Neural progenitor cell (in vitro differentiated cells): ENCODE measurements around the gene NAA20. TPM values are rescaled to one million over a fixed set of nuclear protein-coding genes. Genes with fewer than 3 reads are reported as not detected.

Experiments
- DNase-seq: peaks from one replicate; pipeline ENCODE4 v3.0.0-alpha.2; 2016; ENCODE audit warnings: low spot score
- H2AFZ ChIP-seq: fragments of 200-600 bp; sonication (generic); replicated peaks from 2 replicates; pipeline ENCODE4 v1.6.1; 2016; ENCODE audit warnings: antibody characterized with exemption
- H3F3A ChIP-seq: fragments of 200-600 bp; sonication (generic); 2 replicates; pipeline ENCODE4 v1.6.1; 2016; ENCODE audit warnings: antibody characterized with exemption, low read depth
- H3K27ac ChIP-seq: fragments of 200-600 bp; sonication (generic); 2 replicates; pipeline ENCODE4 v1.5.1; 2016; ENCODE audit warnings: mild to moderate bottlenecking
- H3K27me3 ChIP-seq: fragments of 200-600 bp; sonication (generic); 2 replicates; pipeline ENCODE4 v1.6.1; 2016; ENCODE audit warnings: mild to moderate bottlenecking, moderate library complexity
- H3K36me3 ChIP-seq: fragments of 200-600 bp; sonication (generic); 2 replicates; pipeline ENCODE4 v1.5.1; 2016
- H3K4me1 ChIP-seq: fragments of 200-600 bp; sonication (generic); 2 replicates; pipeline ENCODE4 v1.6.1; 2016; ENCODE audit warnings: mixed run types
- H3K4me2 ChIP-seq: fragments of 200-600 bp; sonication (generic); 2 replicates; pipeline ENCODE4 v1.6.1; 2016
- H3K4me3 ChIP-seq: fragments of 200-600 bp; sonication (generic); 2 replicates; pipeline ENCODE4 v1.5.1; 2016
- H3K79me2 ChIP-seq: fragments of 200-600 bp; sonication (generic); 2 replicates; pipeline ENCODE4 v1.6.1; 2016; ENCODE audit warnings: low read depth
- H3K9ac ChIP-seq: fragments of 200-600 bp; sonication (generic); 2 replicates; pipeline ENCODE4 v1.6.1; 2016
- H3K9me3 ChIP-seq: fragments of 200-600 bp; sonication (generic); 2 replicates; pipeline ENCODE4 v1.5.1; 2016; ENCODE audit warnings: low read depth
- H4K20me1 ChIP-seq: fragments of 200-600 bp; sonication (generic); 2 replicates; pipeline ENCODE4 v1.6.1; 2016; ENCODE audit warnings: low read depth
- H3K27ac Mint-ChIP-seq: 3 replicates; pipeline ENCODE4 v1.8.0; 2021; ENCODE audit warnings: mixed read lengths
- H3K27me3 Mint-ChIP-seq: 2 replicates; pipeline ENCODE4 v1.8.0; 2022; ENCODE audit warnings: low read depth, mild to moderate bottlenecking, inconsistent platforms, moderate library complexity, mixed read lengths; ENCODE audit not compliant: insufficient read depth
- H3K36me3 Mint-ChIP-seq: 3 replicates; pipeline ENCODE4 v1.8.0; 2021; ENCODE audit warnings: mixed read lengths
- H3K4me1 Mint-ChIP-seq: 3 replicates; pipeline ENCODE4 v1.8.0; 2021; ENCODE audit warnings: mixed read lengths
- H3K4me3 Mint-ChIP-seq: 3 replicates; pipeline ENCODE4 v1.8.0; 2021; ENCODE audit warnings: mild to moderate bottlenecking, moderate library complexity, mixed read lengths
- H3K9me3 Mint-ChIP-seq: 3 replicates; pipeline ENCODE4 v1.8.0; 2020; ENCODE audit warnings: mixed read lengths
- CTCF ChIP-seq: fragments of 200-600 bp; sonication (generic); IDR thresholded peaks from 2 replicates; pipeline ENCODE4 v1.5.1; 2017; ENCODE audit warnings: antibody characterized with exemption, mild to moderate bottlenecking
- EZH2 ChIP-seq: fragments of 200-600 bp; sonication (generic); IDR thresholded peaks from 2 replicates; pipeline ENCODE4 v1.6.1; 2017; ENCODE audit warnings: antibody characterized with exemption, mild to moderate bottlenecking, moderate library complexity
- EZH2phosphoT487 ChIP-seq: fragments of 200-600 bp; sonication (generic); IDR thresholded peaks from 2 replicates; pipeline ENCODE4 v1.6.1; 2017; ENCODE audit warnings: antibody characterized with exemption
- total RNA-seq: library from RNA; depleted of rRNA; stranded (reverse); fragments of >200 nt; gene quantifications from 2 replicates; pipeline ENCODE4 v1.2.3, GENCODE V29; 2015; ENCODE audit warnings: low replicate concordance

The NAA20 gene
- total RNA-seq, 1 donor from 2014 or later, result 39.9 TPM

GRCh38 chr20:19993958-19994669, 23.0 kb upstream of the NAA20 start:
- TF ChIP-seq EZH2, result no peak
- no peak for TF ChIP-seq EZH2phosphoT487
- TF ChIP-seq CTCF, result no peak
- Histone ChIP-seq H3K4me1 (peaks cover 9% of the 10 kb centered on the region), H3K9me3 (no peaks in the 10 kb centered on the region), H3F3A (peaks cover 8% of the 10 kb centered on the region), H3K4me2 (no peak overlapping the region), H3K27me3 (no peaks in the 10 kb centered on the region), H4K20me1 (no peaks in the 10 kb centered on the region), H3K27ac (no peak overlapping the region), H3K36me3 (no peaks in the 10 kb centered on the region), H3K9ac (no peak overlapping the region), H3K4me3 (no peak overlapping the region), H2AFZ (no peak overlapping the region), H3K79me2 (no peaks in the 10 kb centered on the region)
- no peak for DNase-seq
- Mint-ChIP-seq H3K9me3 (no peaks in the 10 kb centered on the region), H3K27ac (peak overlapping the region; percentile 10), H3K36me3 (peaks cover 3% of the 10 kb centered on the region), H3K27me3 (no peaks in the 10 kb centered on the region), H3K4me3 (no peak overlapping the region), H3K4me1 (peaks cover 43% of the 10 kb centered on the region)

DNA sequence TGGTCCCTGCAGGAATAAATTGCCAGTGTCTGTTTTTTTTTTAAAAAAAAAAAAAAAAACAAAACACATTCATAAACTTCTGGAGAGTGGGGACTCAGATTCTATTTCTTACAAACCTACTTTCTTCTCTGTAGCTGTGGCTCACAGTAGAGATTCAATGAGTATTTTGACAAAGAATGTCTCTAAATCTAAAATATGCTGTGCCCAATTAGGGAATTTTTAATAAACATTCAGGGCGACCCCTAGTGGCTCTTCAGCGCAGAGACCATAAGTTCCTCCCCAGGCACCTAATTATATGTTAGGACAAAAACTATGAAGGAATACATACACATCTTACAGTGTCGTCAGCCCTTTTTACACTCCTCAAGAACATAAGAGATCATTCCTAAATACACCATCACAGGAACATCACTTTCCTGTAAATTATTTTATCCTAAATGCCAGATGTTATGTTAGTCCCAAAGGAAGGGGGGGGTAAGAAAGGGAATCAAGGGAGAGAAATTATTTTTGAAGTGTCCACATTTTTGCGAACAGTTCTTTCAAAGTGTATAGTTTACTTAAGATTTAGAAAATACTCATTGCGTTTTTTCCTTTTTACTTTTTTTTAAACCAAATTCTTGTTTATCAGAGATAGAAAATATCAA, 21.8 kb upstream of the NAA20 start:
- no peaks in the 10 kb centered on the region for H3K79me2 ChIP-seq
- H3K4me1 ChIP-seq, result peaks cover 9% of the 10 kb centered on the region
- no peak overlapping the region for H2AFZ ChIP-seq
- Mint-ChIP-seq H3K4me1 (peaks cover 38% of the 10 kb centered on the region), H3K27ac (no peak overlapping the region), H3K9me3 (no peaks in the 10 kb centered on the region), H3K27me3 (peaks cover 2% of the 10 kb centered on the region), H3K4me3 (no peak overlapping the region), H3K36me3 (peaks cover 3% of the 10 kb centered on the region)
- peaks cover 8% of the 10 kb centered on the region for H3F3A ChIP-seq
- no peak overlapping the region for H3K4me2 ChIP-seq
- no peak overlapping the region for H3K9ac ChIP-seq
- peak; percentile 57 for DNase-seq
- no peaks in the 10 kb centered on the region for H3K9me3 ChIP-seq
- no peaks in the 10 kb centered on the region for H4K20me1 ChIP-seq
- H3K4me3 ChIP-seq, result no peak overlapping the region
- no peak overlapping the region for H3K27ac ChIP-seq
- H3K36me3 ChIP-seq, result no peaks in the 10 kb centered on the region
- no peaks in the 10 kb centered on the region for H3K27me3 ChIP-seq
- TF ChIP-seq EZH2 (no peak), CTCF (peak; percentile 94), EZH2phosphoT487 (no peak)

- Mint-ChIP-seq H3K9me3 (no peaks in the 10 kb centered on the region), H3K27ac (no peak overlapping the region), H3K36me3 (peaks cover 7% of the 10 kb centered on the region), H3K4me3 (no peak overlapping the region), H3K27me3 (peaks cover 2% of the 10 kb centered on the region), H3K4me1 (peaks cover 29% of the 10 kb centered on the region)
- no peaks in the 10 kb centered on the region for H3K36me3 ChIP-seq
- H3K79me2 ChIP-seq, result no peaks in the 10 kb centered on the region
- no peaks in the 10 kb centered on the region for H3F3A ChIP-seq
- H3K9ac ChIP-seq, result no peak overlapping the region
- H3K9me3 ChIP-seq, result no peaks in the 10 kb centered on the region
- H3K4me3 ChIP-seq, result no peak overlapping the region
- H3K27me3 ChIP-seq, result no peaks in the 10 kb centered on the region
- H4K20me1 ChIP-seq, result no peaks in the 10 kb centered on the region
- H3K4me2 ChIP-seq, result no peak overlapping the region
- no peak overlapping the region for H2AFZ ChIP-seq
- no peak for DNase-seq
- TF ChIP-seq EZH2, result no peak
- no peak for TF ChIP-seq EZH2phosphoT487
- H3K27ac ChIP-seq, result no peak overlapping the region
- peaks cover under 1% of the 10 kb centered on the region for H3K4me1 ChIP-seq
Observed at GRCh38 chr20:19996222-19996621, 20.9 kb upstream of the NAA20 start.

DNA sequence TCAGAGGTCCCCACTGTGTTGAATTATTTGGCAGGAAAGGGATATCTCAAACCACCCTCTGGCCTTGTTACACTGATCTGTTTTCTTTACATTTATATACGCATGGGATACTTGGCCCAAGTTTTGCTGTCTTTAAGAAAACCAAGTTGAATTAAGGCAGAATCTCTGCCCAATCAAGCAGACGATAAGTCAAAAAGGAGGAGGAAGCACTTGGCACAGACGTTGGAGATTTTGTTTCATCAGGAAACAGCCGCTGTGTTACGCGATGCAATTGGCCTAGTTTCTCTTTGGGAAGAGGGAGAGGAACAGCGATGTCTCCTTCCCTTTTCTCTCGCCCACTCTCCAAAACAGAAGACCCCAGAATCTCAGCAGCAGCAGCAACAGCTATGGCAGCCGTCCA, 20.2 kb upstream of the NAA20 start:
- Histone ChIP-seq H3K9ac (no peak overlapping the region), H2AFZ (no peak overlapping the region), H4K20me1 (no peaks in the 10 kb centered on the region), H3K4me3 (no peak overlapping the region), H3F3A (no peaks in the 10 kb centered on the region), H3K4me1 (no peaks in the 10 kb centered on the region), H3K9me3 (no peaks in the 10 kb centered on the region), H3K27ac (no peak overlapping the region), H3K4me2 (no peak overlapping the region), H3K36me3 (no peaks in the 10 kb centered on the region), H3K27me3 (no peaks in the 10 kb centered on the region), H3K79me2 (no peaks in the 10 kb centered on the region)
- TF ChIP-seq CTCF (no peak), EZH2 (no peak), EZH2phosphoT487 (no peak)
- no peak overlapping the region for H3K4me3 Mint-ChIP-seq
- H3K9me3 Mint-ChIP-seq, result no peaks in the 10 kb centered on the region
- peaks cover 22% of the 10 kb centered on the region for H3K4me1 Mint-ChIP-seq
- DNase-seq, result no peak
- H3K36me3 Mint-ChIP-seq, result peaks cover 7% of the 10 kb centered on the region
- no peak overlapping the region for H3K27ac Mint-ChIP-seq
- H3K27me3 Mint-ChIP-seq, result peaks cover 2% of the 10 kb centered on the region
